Endothelial cell (in vitro differentiated cells): ENCODE measurements around the gene XYLT2. TPM values are rescaled to one million over a fixed set of nuclear protein-coding genes. Genes with fewer than 3 reads are reported as not detected.
"Not testable (repeated sequence)": the region's sequence is repeated elsewhere in the genome, so short reads cannot be mapped to it uniquely, and the experiment has no call there.

ENCODE experiments used
- DNase-seq: peaks from one replicate; pipeline ENCODE4 v3.0.0; 2021; ENCODE audit warnings: low spot score
- H3K27ac Mint-ChIP-seq: one replicate; pipeline ENCODE4 v1.8.0; 2021; ENCODE audit warnings: mixed read lengths, inconsistent platforms; ENCODE audit not compliant: unreplicated experiment
- H3K27me3 Mint-ChIP-seq: one replicate; pipeline ENCODE4 v1.8.0; 2021; ENCODE audit warnings: mild to moderate bottlenecking, moderate library complexity, mixed read lengths, inconsistent platforms; ENCODE audit not compliant: unreplicated experiment
- H3K36me3 Mint-ChIP-seq: one replicate; pipeline ENCODE4 v1.8.0; 2021; ENCODE audit warnings: mild to moderate bottlenecking, low read depth, mixed read lengths, inconsistent platforms; ENCODE audit not compliant: unreplicated experiment
- H3K4me1 Mint-ChIP-seq: one replicate; pipeline ENCODE4 v1.8.0; 2021; ENCODE audit warnings: mild to moderate bottlenecking, mixed read lengths, inconsistent platforms; ENCODE audit not compliant: unreplicated experiment
- H3K4me3 Mint-ChIP-seq: one replicate; pipeline ENCODE4 v1.8.0; 2021; ENCODE audit warnings: mild to moderate bottlenecking, mixed read lengths, inconsistent platforms; ENCODE audit not compliant: unreplicated experiment
- H3K9me3 Mint-ChIP-seq: one replicate; pipeline ENCODE4 v1.8.0; 2021; ENCODE audit warnings: mixed read lengths, inconsistent platforms; ENCODE audit not compliant: unreplicated experiment
- total RNA-seq: library from RNA; stranded (reverse); fragmentation: NEBNext Ultra II Directional; extraction: Animal tissue kit (Norgen Biotek cat#: 25700); gene quantifications from one replicate; pipeline ENCODE4 v1.2.1, GENCODE V29; 2021; ENCODE audit not compliant: unreplicated experiment
- TF ChIP-seq, protein P1 (sequence below): fragments of 200-600 bp; sonication (generic); IDR thresholded peaks from one replicate; pipeline ENCODE4 v1.5.0; 2021; ENCODE audit warnings: antibody characterized with exemption; ENCODE audit not compliant: unreplicated experiment

XYLT2 gene
- total RNA-seq, 1 donor from 2014 or later: 23.1 TPM

DNA sequence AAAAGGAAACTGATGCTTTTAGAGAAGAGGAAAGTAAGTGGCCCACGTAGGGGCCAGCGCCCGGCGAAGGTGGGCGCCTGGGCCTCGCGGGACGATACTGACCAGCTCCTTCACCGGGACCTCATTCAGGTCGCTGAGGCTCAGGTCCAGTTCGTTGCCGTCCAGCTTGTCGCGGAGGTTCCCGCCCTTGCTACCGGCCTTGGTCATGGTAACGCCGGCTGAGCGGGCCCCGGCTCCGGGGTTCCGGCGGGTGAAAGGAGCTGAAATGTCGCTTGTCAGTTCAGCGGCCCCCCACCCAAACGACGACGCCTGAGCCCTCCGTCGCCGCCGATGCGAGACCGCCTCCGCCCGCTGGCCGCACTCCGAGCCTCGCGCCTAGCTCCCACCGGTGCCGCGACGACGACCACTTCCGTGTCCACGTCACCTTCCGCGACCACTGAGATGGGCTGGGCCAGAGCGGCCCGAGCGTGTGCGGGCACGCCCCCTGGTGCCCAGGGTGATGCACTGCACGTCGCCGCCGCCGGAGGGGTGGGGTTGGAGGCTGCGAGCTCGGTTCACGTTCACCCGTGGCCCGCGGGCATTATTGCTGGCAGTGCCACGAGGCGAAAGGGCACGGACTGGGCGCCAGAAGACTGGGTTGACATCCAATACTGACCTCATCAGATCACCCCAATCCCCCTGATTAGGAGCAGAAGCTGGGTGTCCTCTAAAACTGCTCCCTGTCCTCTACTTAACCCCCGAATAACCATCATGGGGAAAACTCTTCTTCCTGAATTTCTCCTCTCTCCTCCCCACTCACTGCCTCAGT is 51.4 kb downstream of the XYLT2 start, which contains the start of gene LRRC59:
Gene LRRC59, minus strand, starts transcription at position 413 of the 808 bp plus-strand sequence. Its CDS starts 206 bp downstream, at position 207.
- DNase-seq: peak; percentile 95
- Mint-ChIP-seq H3K9me3 (no peaks in the 10 kb centered on the region), H3K4me1 (peaks cover 13% of the 10 kb centered on the region), H3K27ac (peak within 1 kb of the TSS; percentile 81), H3K4me3 (peak within 1 kb of the TSS; percentile 89), H3K27me3 (peaks cover 12% of the 10 kb centered on the region), H3K36me3 (peaks cover 16% of the 10 kb centered on the region)
- TF ChIP-seq, protein P1, sequence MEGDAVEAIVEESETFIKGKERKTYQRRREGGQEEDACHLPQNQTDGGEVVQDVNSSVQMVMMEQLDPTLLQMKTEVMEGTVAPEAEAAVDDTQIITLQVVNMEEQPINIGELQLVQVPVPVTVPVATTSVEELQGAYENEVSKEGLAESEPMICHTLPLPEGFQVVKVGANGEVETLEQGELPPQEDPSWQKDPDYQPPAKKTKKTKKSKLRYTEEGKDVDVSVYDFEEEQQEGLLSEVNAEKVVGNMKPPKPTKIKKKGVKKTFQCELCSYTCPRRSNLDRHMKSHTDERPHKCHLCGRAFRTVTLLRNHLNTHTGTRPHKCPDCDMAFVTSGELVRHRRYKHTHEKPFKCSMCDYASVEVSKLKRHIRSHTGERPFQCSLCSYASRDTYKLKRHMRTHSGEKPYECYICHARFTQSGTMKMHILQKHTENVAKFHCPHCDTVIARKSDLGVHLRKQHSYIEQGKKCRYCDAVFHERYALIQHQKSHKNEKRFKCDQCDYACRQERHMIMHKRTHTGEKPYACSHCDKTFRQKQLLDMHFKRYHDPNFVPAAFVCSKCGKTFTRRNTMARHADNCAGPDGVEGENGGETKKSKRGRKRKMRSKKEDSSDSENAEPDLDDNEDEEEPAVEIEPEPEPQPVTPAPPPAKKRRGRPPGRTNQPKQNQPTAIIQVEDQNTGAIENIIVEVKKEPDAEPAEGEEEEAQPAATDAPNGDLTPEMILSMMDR: peak; percentile 97

DNA sequence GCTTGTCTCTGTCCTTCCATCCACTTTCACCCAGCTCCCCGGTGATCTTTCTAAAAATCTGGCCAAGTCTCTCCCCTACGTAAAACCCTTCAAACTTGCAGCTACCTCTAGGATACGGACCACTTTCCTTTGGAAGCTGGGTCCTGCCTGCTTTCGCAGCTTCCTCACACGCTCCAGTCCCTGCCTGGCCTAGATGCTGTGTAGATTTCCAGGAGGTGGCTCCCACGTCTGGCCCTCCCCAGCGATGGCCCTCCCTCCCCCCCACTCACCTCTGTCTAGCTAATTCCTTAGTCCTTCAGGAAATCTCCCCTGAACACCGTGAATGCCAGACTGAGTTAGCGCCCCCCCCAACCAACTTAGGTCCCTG is 52.0 kb downstream of the XYLT2 start:
- no peak for DNase-seq
- Mint-ChIP-seq H3K9me3 (no peaks in the 10 kb centered on the region), H3K4me1 (peaks cover 13% of the 10 kb centered on the region), H3K36me3 (peaks cover 16% of the 10 kb centered on the region), H3K27ac (peak overlapping the region; percentile 59), H3K27me3 (peaks cover 12% of the 10 kb centered on the region), H3K4me3 (peak overlapping the region; percentile 89)
- TF ChIP-seq, protein P1: no peak

DNA sequence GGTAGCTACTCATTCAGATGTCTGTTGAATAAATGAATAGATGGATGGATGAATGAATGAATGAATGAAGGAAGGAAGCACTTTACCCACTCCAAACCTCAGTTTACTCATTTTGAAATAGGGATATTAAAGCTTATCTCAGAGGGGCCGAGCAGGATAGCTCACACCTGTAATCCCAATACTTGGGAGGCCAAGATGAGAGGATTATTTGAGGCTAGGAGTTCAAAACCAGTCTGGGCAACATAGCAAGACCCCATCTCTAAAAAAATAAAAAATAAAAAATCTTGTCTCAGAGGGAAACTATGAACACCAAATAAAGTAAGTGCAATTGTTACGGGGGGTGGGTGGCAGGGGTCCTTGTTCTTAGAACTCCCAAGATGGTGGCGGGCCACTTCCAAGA is 52.7 kb downstream of the XYLT2 start:
- Mint-ChIP-seq H3K4me3 (peak overlapping the region; percentile 72), H3K4me1 (peaks cover 13% of the 10 kb centered on the region), H3K27me3 (peaks cover 12% of the 10 kb centered on the region)
- H3K36me3 Mint-ChIP-seq, DNase-seq, H3K27ac Mint-ChIP-seq, H3K9me3 Mint-ChIP-seq: not testable (repeated sequence)

DNA sequence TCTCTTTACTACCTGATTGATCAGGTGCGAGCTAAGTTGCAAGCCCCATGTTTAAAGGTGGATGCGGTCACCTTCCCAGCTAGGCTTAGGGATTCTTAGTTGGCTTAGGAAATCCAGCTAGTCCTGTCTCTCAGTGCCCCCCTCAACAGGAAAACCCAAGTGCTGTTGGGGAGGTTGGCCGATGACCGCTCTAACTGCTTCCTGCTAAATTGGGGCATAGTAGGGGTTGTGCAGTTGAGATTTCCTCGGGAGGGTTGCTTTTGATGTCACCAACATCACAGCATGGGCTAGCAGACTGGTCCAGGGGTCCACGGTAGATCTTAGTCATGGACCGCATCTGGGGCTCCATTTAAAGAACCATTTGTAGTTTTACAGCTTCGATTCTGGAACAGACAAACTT is 53.7 kb downstream of the XYLT2 start:
- not testable (repeated sequence) for H3K4me3 Mint-ChIP-seq, DNase-seq, H3K36me3 Mint-ChIP-seq, H3K9me3 Mint-ChIP-seq, H3K27ac Mint-ChIP-seq
- peaks cover 12% of the 10 kb centered on the region for H3K27me3 Mint-ChIP-seq
- H3K4me1 Mint-ChIP-seq: peaks cover 18% of the 10 kb centered on the region

DNA sequence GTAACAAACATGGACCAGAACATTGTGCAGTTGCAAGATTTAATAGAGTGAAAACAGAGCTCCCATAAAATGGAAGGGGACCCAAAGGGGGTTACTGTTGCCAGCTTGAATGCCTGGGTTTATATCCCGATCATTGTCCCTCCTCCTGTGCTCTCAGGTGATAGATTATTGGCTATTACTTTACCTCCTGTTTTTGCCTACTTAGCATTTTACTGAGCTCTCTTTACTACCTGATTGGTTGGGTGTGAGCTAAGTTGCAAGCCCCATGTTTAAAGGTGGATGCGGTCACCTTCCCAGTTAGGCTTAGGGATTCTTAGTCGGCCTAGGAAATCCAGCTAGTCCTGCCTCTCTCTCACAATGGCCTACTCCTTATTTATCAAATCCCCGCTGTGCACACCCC is 59.4 kb downstream of the XYLT2 start:
- H3K27ac Mint-ChIP-seq, H3K9me3 Mint-ChIP-seq, H3K36me3 Mint-ChIP-seq, H3K27me3 Mint-ChIP-seq, H3K4me3 Mint-ChIP-seq, H3K4me1 Mint-ChIP-seq, DNase-seq: not testable (repeated sequence)

DNA sequence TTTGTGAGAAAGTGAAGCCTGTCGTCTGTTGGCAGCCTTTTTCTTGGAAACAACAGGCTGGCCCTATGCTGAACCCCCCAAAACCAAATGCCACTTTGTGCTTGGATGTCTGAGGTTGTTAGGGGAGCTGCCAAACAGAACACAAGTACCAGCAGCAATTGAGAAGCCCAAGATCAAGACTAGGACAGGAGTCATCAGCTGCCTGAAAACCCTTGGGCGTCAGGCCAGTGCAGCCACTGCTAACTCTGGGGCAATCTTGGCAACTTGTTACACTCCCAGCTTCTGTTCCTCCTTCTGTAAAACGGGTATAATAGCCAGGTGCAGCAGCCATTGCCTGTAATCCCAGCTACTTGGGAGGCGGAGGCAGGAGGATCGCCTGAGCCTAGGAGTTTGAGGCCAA is 60.7 kb downstream of the XYLT2 start:
- no peaks in the 10 kb centered on the region for H3K9me3 Mint-ChIP-seq
- H3K4me3 Mint-ChIP-seq: no peak overlapping the region
- TF ChIP-seq, protein P1: no peak
- H3K27me3 Mint-ChIP-seq: no peaks in the 10 kb centered on the region
- no peak overlapping the region for H3K27ac Mint-ChIP-seq
- DNase-seq: no peak
- H3K36me3 Mint-ChIP-seq: no peaks in the 10 kb centered on the region
- H3K4me1 Mint-ChIP-seq: peaks cover 5% of the 10 kb centered on the region
